ENCODE measurements around the gene GDF10. TPM values are rescaled to one million over a fixed set of nuclear protein-coding genes. Genes with fewer than 3 reads are reported as not detected.

Gene GDF10
- total RNA-seq, 2 donors from 2014 or later: 0.32 to 28.0 TPM

DNA sequence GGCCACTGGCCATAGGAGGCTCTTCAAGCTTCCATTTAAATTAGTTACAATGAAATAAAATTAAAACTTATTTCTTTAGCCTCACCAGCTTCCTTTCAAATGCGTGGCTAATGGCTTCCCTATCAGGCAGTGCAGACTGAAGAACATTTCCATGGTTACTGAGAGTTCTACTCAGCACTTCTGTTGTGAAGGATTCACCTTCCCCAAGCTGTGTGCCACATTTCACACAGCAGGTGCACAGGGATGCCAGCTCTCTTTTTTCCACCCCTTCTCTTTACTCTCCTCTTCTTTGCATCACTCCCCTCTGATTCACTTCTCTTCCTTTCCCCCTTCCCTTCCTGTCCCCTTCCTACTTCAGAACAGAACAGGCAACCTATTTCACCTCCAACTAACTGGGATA, 23.1 kb downstream of the GDF10 start:
- intact Hi-C loops (cut with DNase I): no loop called here
- Histone ChIP-seq H3K9me3 (no peaks in the 10 kb centered on the region), H3K27ac (no peak overlapping the region), H3K4me1 (replicated peaks) (no peaks in the 10 kb centered on the region), H3K27me3 (replicated peaks; ENCODE audit: insufficient read depth) (peaks cover 1% of the 10 kb centered on the region), H3K4me3 (no peak overlapping the region), H3K36me3 (no peaks in the 10 kb centered on the region)
- WGBS: 65% methylated on average over 1 of the region's 1 CpG
- no peak for TF ChIP-seq POLR2A (IDR thresholded peaks at IDR 0.05)
- TF ChIP-seq, protein P1, sequence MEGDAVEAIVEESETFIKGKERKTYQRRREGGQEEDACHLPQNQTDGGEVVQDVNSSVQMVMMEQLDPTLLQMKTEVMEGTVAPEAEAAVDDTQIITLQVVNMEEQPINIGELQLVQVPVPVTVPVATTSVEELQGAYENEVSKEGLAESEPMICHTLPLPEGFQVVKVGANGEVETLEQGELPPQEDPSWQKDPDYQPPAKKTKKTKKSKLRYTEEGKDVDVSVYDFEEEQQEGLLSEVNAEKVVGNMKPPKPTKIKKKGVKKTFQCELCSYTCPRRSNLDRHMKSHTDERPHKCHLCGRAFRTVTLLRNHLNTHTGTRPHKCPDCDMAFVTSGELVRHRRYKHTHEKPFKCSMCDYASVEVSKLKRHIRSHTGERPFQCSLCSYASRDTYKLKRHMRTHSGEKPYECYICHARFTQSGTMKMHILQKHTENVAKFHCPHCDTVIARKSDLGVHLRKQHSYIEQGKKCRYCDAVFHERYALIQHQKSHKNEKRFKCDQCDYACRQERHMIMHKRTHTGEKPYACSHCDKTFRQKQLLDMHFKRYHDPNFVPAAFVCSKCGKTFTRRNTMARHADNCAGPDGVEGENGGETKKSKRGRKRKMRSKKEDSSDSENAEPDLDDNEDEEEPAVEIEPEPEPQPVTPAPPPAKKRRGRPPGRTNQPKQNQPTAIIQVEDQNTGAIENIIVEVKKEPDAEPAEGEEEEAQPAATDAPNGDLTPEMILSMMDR (IDR thresholded peaks at IDR 0.05): no peak
- TF ChIP-seq POLR2AphosphoS5 (IDR thresholded peaks at IDR 0.05): no peak
- no peak for DNase-seq (ENCODE audit: low spot score)

DNA sequence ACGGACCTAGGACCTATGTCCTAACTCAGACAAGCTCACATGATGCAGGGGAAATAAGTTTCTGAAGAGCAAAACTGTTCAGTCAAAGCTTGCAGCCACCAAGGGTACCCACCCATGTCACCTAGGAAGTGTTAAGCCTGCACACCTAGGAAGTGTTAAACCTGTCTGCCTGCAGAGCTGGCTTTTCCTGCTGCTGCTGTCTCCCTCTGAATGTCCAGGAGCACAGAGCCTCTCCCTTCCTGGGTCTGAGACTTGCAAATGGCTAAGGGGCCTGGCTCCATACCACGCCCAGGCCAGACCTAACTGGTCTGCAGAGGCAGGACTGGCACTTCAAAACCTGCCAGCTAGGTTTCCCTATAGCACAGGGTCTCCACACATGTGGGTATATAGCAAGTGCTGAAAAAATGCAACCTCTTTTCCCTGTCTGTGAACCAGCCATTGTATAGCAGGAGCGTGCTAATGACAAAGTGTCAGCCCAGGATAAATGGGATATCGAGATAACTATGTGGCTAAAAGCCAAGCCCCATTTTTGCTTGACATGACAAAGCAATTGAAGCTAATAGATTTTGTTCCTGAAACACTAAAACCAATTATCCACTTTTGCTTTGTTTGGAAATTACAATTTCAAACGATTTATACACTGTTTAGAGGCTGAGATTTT, 23.8 kb downstream of the GDF10 start:
- no peak overlapping the region for H3K27ac ChIP-seq
- no peaks in the 10 kb centered on the region for H3K4me1 ChIP-seq (replicated peaks)
- no peak for TF ChIP-seq POLR2AphosphoS5 (IDR thresholded peaks at IDR 0.05)
- TF ChIP-seq, protein P1 (IDR thresholded peaks at IDR 0.05): no peak
- TF ChIP-seq POLR2A (IDR thresholded peaks at IDR 0.05): no peak
- DNase-seq (ENCODE audit: low spot score): no peak
- intact Hi-C loops (cut with DNase I): no loop called here
- 56% methylated on average over 5 of the region's 5 CpGs for WGBS
- H3K36me3 ChIP-seq: no peaks in the 10 kb centered on the region
- no peak overlapping the region for H3K4me3 ChIP-seq
- no peaks in the 10 kb centered on the region for H3K9me3 ChIP-seq
- peaks cover 1% of the 10 kb centered on the region for H3K27me3 ChIP-seq (replicated peaks; ENCODE audit: insufficient read depth)

DNA sequence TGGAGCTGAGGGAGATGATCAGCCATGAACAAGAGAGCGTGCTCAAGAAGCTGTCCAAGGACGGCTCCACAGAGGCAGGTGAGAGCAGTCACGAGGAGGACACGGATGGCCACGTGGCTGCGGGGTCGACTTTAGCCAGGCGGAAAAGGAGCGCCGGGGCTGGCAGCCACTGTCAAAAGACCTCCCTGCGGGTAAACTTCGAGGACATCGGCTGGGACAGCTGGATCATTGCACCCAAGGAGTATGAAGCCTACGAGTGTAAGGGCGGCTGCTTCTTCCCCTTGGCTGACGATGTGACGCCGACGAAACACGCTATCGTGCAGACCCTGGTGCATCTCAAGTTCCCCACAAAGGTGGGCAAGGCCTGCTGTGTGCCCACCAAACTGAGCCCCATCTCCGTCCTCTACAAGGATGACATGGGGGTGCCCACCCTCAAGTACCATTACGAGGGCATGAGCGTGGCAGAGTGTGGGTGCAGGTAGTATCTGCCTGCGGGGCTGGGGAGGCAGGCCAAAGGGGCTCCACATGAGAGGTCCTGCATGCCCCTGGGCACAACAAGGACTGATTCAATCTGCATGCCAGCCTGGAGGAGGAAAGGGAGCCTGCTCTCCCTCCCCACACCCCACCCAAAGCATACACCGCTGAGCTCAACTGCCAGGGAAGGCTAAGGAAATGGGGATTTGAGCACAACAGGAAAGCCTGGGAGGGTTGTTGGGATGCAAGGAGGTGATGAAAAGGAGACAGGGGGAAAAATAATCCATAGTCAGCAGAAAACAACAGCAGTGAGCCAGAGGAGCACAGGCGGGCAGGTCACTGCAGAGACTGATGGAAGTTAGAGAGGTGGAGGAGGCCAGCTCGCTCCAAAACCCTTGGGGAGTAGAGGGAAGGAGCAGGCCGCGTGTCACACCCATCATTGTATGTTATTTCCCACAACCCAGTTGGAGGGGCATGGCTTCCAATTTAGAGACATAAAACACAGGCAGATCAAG, 25.6 kb downstream of the GDF10 start:
- Histone ChIP-seq H3K4me1 (replicated peaks) (no peaks in the 10 kb centered on the region), H3K27me3 (replicated peaks; ENCODE audit: insufficient read depth) (peaks cover 1% of the 10 kb centered on the region), H3K4me3 (no peak overlapping the region), H3K9me3 (no peaks in the 10 kb centered on the region), H3K27ac (no peak overlapping the region), H3K36me3 (no peaks in the 10 kb centered on the region)
- no peak for DNase-seq (ENCODE audit: low spot score)
- TF ChIP-seq POLR2A (IDR thresholded peaks at IDR 0.05): no peak
- TF ChIP-seq, protein P1 (IDR thresholded peaks at IDR 0.05): no peak
- no peak for TF ChIP-seq POLR2AphosphoS5 (IDR thresholded peaks at IDR 0.05)
- WGBS: 94% methylated on average over 30 of the region's 30 CpGs
- intact Hi-C loops (cut with DNase I): no loop called here

DNA sequence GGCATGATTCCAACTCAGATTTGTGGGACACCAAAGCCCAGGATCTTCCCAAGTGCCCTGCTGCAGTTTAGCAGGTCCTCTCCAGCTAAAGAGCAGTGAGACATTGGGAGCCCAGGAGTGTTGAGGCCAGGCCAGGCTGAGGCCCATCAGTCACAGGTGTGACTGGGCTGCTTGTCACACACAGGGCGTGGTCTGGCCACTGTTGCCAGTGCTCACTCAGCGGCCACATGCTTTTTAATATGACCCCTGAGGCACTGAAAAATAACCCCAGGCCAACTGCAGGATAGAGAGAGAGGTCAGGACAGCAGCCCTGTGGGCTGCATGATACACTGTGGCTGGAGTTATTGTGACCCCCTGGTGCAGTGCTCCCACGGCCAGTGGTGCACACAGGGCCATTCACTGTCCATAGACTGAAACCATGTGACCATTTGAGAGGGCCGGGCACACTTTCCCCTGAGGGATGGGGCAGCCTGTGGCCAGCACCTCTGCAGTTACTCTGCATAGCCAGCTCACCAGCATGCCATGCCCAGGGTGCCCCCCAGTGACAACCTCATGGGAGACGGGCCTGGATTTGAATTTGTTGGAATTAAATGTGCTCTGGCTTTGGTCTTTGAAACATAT, 26.4 kb downstream of the GDF10 start:
- intact Hi-C loops (cut with DNase I): no loop called here
- DNase-seq (ENCODE audit: low spot score): no peak
- H3K27ac ChIP-seq: no peak overlapping the region
- H3K36me3 ChIP-seq: no peaks in the 10 kb centered on the region
- H3K4me1 ChIP-seq (replicated peaks): no peaks in the 10 kb centered on the region
- no peak overlapping the region for H3K4me3 ChIP-seq
- peaks cover 1% of the 10 kb centered on the region for H3K27me3 ChIP-seq (replicated peaks; ENCODE audit: insufficient read depth)
- no peaks in the 10 kb centered on the region for H3K9me3 ChIP-seq
- 70% methylated on average over 5 of the region's 5 CpGs for WGBS
- TF ChIP-seq, protein P1 (IDR thresholded peaks at IDR 0.05): no peak
- TF ChIP-seq POLR2A (IDR thresholded peaks at IDR 0.05) (no peak), POLR2AphosphoS5 (IDR thresholded peaks at IDR 0.05) (no peak)
